Measurements from ENCODE around the gene ITPR2. TPM values are rescaled to one million over a fixed set of nuclear protein-coding genes. Genes with fewer than 3 reads are reported as not detected.

Gene ITPR2
- polyA plus RNA-seq, 1 of the 3 experiments (the other 2 are of a cell fraction), result 2.3 TPM

DNA sequence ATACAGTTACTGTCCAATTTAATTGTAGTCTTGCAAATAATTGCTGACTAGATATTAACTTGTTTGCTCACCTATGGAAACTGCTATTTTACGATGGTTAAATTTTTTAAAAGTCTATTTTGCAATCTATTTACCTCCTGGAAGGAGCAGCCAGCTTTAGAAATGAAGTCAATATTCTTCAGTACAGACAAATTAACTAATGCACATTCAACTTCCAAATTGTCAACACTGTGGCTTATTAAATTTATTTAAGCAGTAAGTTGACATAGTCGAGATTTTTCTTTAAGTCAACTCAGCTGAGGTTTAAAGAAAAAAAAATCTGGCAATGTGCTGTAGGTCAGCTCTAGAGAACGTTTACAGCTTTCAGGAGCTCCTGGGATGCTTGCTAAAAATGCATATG lies 416.4 kb downstream of the ITPR2 start:
- Histone ChIP-seq H3K9me3 (peaks cover 16% of the 10 kb centered on the region; the same call in 1 of the 2 replicates), H3K36me3 (replicated peaks in 1 of 2; ENCODE audit: control insufficient read depth in 1 of 2, insufficient read depth in 2 of 2, low read length in 1 of 2) (peaks cover 8 to 22% of the 10 kb centered on the region in 2 experiments), H3K4me2 (no peak overlapping the region), H3K9me2 (no peaks in the 10 kb centered on the region), H3K27ac (ENCODE audit: low read depth in 2 of 2, low read length in 1 of 2) (no peak overlapping the region), H4K20me1 (ENCODE audit: insufficient read depth) (no peaks in the 10 kb centered on the region), H3K27me3 (ENCODE audit: insufficient read depth) (no peaks in the 10 kb centered on the region), H3K4me1 (ENCODE audit: control insufficient read depth in 1 of 2, insufficient read depth in 2 of 2, low read depth in 1 of 2, low read length in 1 of 2) (no peaks in the 10 kb centered on the region), H3K9ac (no peak overlapping the region), H3K4me3 (ENCODE audit: low read depth in 2 of 2, low read length in 1 of 2) (no peak overlapping the region), H3K79me2 (ENCODE audit: insufficient read depth) (no peaks in the 10 kb centered on the region), H3F3A (replicated peaks; ENCODE audit: insufficient read depth) (peaks cover 3% of the 10 kb centered on the region), H2AFZ (ENCODE audit: low read depth) (no peak overlapping the region)
- 75% methylated on average over 3 of the region's 3 CpGs for WGBS (ENCODE audit: low lambda C conversion rate)
- DNase-seq, result no peak
- TF ChIP-seq POLR2AphosphoS5 (IDR thresholded peaks at IDR 0.05; ENCODE audit: low read depth, low read length), result no peak
- TF ChIP-seq, protein P1, sequence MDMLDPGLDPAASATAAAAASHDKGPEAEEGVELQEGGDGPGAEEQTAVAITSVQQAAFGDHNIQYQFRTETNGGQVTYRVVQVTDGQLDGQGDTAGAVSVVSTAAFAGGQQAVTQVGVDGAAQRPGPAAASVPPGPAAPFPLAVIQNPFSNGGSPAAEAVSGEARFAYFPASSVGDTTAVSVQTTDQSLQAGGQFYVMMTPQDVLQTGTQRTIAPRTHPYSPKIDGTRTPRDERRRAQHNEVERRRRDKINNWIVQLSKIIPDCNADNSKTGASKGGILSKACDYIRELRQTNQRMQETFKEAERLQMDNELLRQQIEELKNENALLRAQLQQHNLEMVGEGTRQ (IDR thresholded peaks at IDR 0.05; ENCODE audit: borderline replicate concordance, low read depth, low read length), result no peak
- TF ChIP-seq TEAD4 (IDR thresholded peaks at IDR 0.05; ENCODE audit: borderline replicate concordance, insufficient read depth), result no peak
- TF ChIP-seq, protein P2, sequence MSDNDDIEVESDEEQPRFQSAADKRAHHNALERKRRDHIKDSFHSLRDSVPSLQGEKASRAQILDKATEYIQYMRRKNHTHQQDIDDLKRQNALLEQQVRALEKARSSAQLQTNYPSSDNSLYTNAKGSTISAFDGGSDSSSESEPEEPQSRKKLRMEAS (IDR thresholded peaks at IDR 0.05; ENCODE audit: low read depth), result no peak
- no peak for TF ChIP-seq EZH2phosphoT487 (IDR thresholded peaks at IDR 0.05; ENCODE audit: borderline replicate concordance, low read depth)
- no peak for TF ChIP-seq MXI1 (IDR thresholded peaks at IDR 0.05; ENCODE audit: low read depth, low read length)
- TF ChIP-seq FOSL2 (IDR thresholded peaks at IDR 0.05; ENCODE audit: borderline replicate concordance, low read depth), result no peak
- no peak for TF ChIP-seq GATA2 (CRISPR knock-in tag; IDR thresholded peaks at IDR 0.05)
- no peak for TF ChIP-seq TCF12 (IDR thresholded peaks at IDR 0.05)
- TF ChIP-seq RXRA (IDR thresholded peaks at IDR 0.05; ENCODE audit: borderline replicate concordance, low read depth), result no peak
- TF ChIP-seq JUND (IDR thresholded peaks at IDR 0.05), result no peak
- no peak for TF ChIP-seq ELF1 (IDR thresholded peaks at IDR 0.05)
- TF ChIP-seq, protein P3, sequence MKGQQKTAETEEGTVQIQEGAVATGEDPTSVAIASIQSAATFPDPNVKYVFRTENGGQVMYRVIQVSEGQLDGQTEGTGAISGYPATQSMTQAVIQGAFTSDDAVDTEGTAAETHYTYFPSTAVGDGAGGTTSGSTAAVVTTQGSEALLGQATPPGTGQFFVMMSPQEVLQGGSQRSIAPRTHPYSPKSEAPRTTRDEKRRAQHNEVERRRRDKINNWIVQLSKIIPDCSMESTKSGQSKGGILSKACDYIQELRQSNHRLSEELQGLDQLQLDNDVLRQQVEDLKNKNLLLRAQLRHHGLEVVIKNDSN (IDR thresholded peaks at IDR 0.05; ENCODE audit: borderline replicate concordance, low read depth), result no peak
- CTCF ChIA-PET, result interaction anchor here (0.6 kb wide), 1 partner anchor 9 kb away, joined by 3 read pairs; no protein-coding TSS in a partner anchor
- POLR2A ChIA-PET, result no interaction called here

DNA sequence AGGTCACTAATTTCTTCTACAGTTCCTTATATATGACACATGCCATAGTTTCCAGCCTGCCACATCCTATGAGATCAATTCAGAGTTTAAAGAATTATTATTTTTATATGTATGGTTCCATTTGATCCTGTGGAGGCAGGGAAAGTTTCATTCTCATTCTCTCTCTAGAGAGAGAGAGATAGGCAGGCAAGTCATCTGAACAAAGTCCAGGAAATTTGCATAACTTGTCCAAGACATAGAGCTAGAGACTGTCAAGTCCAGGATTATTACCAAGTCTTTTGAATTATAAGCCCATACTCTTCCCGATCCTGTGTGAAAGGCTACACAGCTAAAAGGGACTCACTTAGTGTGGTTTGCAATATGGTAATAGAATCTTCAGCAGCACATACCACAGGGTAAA lies 422.3 kb downstream of the ITPR2 start:
- Histone ChIP-seq H3K4me2 (no peak overlapping the region), H3K4me3 (ENCODE audit: low read depth in 2 of 2, low read length in 1 of 2) (no peak overlapping the region), H4K20me1 (ENCODE audit: insufficient read depth) (no peaks in the 10 kb centered on the region), H3K79me2 (ENCODE audit: insufficient read depth) (no peaks in the 10 kb centered on the region), H3K27me3 (ENCODE audit: insufficient read depth) (no peaks in the 10 kb centered on the region), H3K36me3 (replicated peaks in 1 of 2; ENCODE audit: control insufficient read depth in 1 of 2, insufficient read depth in 2 of 2, low read length in 1 of 2) (peaks cover 3 to 14% of the 10 kb centered on the region in 2 experiments), H3K9me2 (no peaks in the 10 kb centered on the region), H3F3A (replicated peaks; ENCODE audit: insufficient read depth) (no peaks in the 10 kb centered on the region), H3K9me3 (no peaks in the 10 kb centered on the region), H3K4me1 (ENCODE audit: control insufficient read depth in 1 of 2, insufficient read depth in 2 of 2, low read depth in 1 of 2, low read length in 1 of 2) (peaks cover 0 to 2% of the 10 kb centered on the region in 2 experiments; a peak in 1 of 4 replicates), H3K9ac (no peak overlapping the region), H2AFZ (ENCODE audit: low read depth) (no peak overlapping the region), H3K27ac (ENCODE audit: low read depth in 2 of 2, low read length in 1 of 2) (no peak overlapping the region)
- 93% methylated on average over 1 of the region's 1 CpG for WGBS (ENCODE audit: low lambda C conversion rate)
- ChIA-PET POLR2A (no interaction called here), CTCF (interaction anchor here (1.5 kb wide), 1 partner anchor 17 kb away, joined by 4 read pairs; no protein-coding TSS in a partner anchor)
- TF ChIP-seq, protein P4, sequence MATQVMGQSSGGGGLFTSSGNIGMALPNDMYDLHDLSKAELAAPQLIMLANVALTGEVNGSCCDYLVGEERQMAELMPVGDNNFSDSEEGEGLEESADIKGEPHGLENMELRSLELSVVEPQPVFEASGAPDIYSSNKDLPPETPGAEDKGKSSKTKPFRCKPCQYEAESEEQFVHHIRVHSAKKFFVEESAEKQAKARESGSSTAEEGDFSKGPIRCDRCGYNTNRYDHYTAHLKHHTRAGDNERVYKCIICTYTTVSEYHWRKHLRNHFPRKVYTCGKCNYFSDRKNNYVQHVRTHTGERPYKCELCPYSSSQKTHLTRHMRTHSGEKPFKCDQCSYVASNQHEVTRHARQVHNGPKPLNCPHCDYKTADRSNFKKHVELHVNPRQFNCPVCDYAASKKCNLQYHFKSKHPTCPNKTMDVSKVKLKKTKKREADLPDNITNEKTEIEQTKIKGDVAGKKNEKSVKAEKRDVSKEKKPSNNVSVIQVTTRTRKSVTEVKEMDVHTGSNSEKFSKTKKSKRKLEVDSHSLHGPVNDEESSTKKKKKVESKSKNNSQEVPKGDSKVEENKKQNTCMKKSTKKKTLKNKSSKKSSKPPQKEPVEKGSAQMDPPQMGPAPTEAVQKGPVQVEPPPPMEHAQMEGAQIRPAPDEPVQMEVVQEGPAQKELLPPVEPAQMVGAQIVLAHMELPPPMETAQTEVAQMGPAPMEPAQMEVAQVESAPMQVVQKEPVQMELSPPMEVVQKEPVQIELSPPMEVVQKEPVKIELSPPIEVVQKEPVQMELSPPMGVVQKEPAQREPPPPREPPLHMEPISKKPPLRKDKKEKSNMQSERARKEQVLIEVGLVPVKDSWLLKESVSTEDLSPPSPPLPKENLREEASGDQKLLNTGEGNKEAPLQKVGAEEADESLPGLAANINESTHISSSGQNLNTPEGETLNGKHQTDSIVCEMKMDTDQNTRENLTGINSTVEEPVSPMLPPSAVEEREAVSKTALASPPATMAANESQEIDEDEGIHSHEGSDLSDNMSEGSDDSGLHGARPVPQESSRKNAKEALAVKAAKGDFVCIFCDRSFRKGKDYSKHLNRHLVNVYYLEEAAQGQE (IDR thresholded peaks at IDR 0.05; ENCODE audit: low read depth, low read length), result no peak
- TF ChIP-seq ELF1 (IDR thresholded peaks at IDR 0.05), result no peak
- TF ChIP-seq EZH2phosphoT487 (IDR thresholded peaks at IDR 0.05; ENCODE audit: borderline replicate concordance, low read depth), result no peak
- TF ChIP-seq FOSL2 (IDR thresholded peaks at IDR 0.05; ENCODE audit: borderline replicate concordance, low read depth), result no peak
- no peak for TF ChIP-seq SMC3 (IDR thresholded peaks at IDR 0.05; ENCODE audit: low read depth, low read length)
- TF ChIP-seq, protein P5, sequence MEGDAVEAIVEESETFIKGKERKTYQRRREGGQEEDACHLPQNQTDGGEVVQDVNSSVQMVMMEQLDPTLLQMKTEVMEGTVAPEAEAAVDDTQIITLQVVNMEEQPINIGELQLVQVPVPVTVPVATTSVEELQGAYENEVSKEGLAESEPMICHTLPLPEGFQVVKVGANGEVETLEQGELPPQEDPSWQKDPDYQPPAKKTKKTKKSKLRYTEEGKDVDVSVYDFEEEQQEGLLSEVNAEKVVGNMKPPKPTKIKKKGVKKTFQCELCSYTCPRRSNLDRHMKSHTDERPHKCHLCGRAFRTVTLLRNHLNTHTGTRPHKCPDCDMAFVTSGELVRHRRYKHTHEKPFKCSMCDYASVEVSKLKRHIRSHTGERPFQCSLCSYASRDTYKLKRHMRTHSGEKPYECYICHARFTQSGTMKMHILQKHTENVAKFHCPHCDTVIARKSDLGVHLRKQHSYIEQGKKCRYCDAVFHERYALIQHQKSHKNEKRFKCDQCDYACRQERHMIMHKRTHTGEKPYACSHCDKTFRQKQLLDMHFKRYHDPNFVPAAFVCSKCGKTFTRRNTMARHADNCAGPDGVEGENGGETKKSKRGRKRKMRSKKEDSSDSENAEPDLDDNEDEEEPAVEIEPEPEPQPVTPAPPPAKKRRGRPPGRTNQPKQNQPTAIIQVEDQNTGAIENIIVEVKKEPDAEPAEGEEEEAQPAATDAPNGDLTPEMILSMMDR (IDR thresholded peaks at IDR 0.05), result no peak
- TF ChIP-seq GATA2 (CRISPR knock-in tag; IDR thresholded peaks at IDR 0.05), result no peak
- TF ChIP-seq RCOR1 (IDR thresholded peaks at IDR 0.05; ENCODE audit: low read length), result no peak
- no peak for TF ChIP-seq MXI1 (IDR thresholded peaks at IDR 0.05; ENCODE audit: low read depth, low read length)
- DNase-seq, result no peak
